GM10266 (cell line): ENCODE measurements around the gene KPTN.
A peak's percentile ranks its signal among the peaks of the same experiment; 100 is the strongest.
"Not testable (repeated sequence)": the region's sequence is repeated elsewhere in the genome, so short reads cannot be mapped to it uniquely, and the experiment has no call there.

Experiments used
- DNase-seq: peaks from one replicate; pipeline ENCODE4 v3.0.0; 2012; ENCODE audit errors: extremely low spot score
- TF ChIP-seq, protein P1 (sequence below): IDR thresholded peaks from 2 replicates; pipeline ENCODE4 v1.5.1; 2012; ENCODE audit warnings: mild to moderate bottlenecking, low read depth; ENCODE audit not compliant: control insufficient read depth, insufficient read depth; ENCODE audit errors: missing control alignments

The KPTN gene

DNA sequence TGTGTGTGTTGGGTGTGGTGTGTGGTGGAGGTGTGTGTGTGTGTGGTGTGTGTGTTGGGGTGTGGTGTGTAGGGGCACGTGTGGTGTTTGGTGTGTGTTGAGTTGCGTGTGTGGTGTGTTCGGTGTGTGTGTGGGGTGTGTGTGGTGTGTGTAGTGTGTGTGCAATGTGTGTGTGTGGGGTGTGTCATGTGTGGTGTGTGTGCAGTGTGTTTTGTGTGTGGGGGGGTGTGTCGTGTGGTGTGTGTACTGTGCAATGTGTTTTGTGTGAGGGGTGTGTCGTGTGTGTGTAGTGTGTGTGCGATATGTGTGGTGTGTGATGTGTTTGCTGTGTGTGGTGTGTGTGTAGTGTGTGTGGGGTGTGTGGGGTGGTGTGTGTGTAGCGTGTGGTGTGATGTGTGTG is 6.0 kb upstream of the KPTN start:
- DNase-seq, result no peak
- TF ChIP-seq, protein P1, sequence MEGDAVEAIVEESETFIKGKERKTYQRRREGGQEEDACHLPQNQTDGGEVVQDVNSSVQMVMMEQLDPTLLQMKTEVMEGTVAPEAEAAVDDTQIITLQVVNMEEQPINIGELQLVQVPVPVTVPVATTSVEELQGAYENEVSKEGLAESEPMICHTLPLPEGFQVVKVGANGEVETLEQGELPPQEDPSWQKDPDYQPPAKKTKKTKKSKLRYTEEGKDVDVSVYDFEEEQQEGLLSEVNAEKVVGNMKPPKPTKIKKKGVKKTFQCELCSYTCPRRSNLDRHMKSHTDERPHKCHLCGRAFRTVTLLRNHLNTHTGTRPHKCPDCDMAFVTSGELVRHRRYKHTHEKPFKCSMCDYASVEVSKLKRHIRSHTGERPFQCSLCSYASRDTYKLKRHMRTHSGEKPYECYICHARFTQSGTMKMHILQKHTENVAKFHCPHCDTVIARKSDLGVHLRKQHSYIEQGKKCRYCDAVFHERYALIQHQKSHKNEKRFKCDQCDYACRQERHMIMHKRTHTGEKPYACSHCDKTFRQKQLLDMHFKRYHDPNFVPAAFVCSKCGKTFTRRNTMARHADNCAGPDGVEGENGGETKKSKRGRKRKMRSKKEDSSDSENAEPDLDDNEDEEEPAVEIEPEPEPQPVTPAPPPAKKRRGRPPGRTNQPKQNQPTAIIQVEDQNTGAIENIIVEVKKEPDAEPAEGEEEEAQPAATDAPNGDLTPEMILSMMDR, result no peak

DNA sequence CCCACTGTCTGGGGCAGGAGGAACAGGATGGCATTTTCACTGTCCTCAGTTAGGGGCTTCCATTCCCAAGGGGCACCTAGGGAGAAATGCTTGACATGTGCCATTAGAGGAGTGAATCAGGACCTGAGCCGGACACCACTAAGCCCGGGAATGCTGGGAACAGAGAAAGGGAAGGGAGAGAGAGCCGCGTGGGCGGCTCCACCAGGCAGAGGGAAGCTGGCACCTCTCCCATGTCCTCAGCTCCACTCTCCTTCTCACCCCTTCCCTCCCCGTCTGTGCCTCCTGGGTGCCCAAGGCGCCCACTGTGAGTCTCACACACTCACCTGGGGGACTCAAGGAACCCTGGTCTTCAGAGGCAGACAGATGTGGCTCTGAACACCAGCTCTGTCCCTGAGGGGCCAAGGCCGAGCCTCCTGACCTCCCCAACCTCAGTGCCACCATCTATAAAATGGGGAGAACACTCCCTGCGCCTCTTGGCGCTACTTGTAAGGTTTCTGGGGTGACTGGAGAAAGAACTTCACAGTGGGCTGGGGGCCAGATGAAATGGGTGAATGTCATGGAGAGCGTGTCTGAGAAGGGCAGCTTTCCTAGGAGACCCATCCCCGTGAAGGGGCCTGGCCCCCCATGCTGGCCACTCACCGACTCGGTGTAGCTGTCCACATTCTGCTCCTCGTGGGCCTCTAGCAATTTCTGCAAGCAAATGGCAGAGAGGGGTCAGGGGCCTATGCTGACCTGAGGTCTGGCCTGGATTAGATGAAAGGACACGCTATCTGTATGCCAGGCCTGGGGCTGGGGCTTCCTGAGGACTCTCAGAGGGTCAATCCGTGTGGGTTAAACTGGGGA is 5.3 kb upstream of the KPTN start:
- TF ChIP-seq, protein P1, result no peak
- no peak for DNase-seq

DNA sequence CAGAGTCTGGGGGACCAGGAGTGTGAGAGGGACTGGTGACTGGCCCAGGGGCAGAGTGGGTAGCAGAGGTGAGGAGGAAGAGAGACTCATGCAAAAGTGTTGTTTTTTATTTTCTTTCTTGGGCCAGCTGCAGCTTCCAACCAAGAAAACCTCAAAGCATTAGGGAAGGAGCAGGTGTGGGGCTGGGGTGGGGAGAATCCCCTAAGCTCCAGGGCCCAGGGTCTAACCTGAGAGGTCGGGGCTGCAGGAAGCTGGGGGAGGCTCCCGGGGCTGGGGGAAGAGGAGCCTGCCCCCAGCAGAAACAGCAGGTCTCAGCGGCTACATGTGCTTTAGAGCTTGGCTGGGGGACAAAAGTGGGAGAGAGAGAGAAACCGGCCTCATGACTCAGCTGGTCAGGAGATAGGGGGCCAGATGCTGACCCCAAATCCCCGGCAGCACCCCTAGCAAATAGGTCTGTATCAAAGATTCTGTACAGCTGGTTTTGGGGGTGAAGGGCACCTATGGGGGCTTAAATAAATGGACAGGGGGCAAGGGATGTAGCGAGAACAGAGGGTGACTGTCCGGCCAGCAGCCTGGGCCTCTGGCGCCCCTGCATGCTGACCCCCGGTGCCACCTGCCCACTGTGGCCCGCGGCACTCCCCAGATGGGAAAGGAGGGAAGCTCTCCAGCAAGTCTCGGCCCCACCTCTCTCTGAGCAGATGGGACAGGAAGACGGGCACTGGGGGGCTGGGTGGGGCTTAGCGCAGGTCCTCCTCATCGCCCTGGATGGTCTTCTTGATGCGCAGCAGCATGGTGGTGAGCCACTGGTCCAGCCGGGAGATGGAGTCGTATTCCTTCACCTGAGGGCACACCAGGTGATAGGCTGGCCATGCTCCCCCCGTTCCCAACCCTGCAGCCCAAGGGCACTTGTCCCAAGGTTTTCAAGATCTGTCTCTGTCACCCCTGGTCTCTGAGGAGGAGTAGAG is 3.8 kb upstream of the KPTN start:
- TF ChIP-seq, protein P1, result no peak
- peak; percentile 54 for DNase-seq

DNA sequence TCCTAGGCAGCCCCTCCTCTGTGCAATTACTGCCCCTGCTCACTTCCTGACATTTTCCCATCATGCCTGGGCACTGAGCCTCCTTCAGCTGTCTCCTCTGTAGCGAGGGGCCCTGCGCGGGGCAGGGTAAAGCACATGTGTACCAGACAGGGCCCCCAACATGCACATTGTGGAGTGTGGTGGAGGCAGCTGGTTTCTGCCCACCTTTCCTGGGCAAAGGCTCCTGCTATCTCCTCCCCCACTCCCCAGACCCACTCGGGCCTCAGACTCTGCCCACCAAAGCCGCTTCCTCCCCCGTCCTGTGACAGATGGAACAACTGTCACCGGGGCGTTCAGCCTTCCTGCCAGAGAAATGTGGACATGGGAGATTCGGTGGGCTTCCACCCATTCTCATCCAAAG is 2.9 kb upstream of the KPTN start:
- TF ChIP-seq, protein P1, result no peak
- no peak for DNase-seq

DNA sequence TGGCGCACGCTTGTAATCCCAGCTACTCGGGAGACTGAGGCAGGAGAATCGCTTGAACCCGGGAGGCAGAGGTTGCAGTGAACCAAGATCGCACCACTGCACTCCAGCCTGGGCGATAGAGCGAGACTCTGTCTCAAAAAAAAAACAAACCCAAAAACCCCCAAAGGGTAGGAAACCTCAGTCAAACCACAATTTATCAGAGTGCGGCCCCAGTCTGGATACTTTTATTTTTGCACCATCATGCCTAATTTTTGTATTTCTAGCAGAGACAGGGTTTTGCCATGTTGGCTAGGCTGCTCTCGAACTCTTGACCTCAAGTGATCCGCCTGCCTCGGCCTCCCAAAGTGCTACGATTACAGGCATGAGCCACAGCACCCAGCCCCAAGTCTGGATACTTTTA is 2.2 kb upstream of the KPTN start:
- not testable (repeated sequence) for DNase-seq

DNA sequence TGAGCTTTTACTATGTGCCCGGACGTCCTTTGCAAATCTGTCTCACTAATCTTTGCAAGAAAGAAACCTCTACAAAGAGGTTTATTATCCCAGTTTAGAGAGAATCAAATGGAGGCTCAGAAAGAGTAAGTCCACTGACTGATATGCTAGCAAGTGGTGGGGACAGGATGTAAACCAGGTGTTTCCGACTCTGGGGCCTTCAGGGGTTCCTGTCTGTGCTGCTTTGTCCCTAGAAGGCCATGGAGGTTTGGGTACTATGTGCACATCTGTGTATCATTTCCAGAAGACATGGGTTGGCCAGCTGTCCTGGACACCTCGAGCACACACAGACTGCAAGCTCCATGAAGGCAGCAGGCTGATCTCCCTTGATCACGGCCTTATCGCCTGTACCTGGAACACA is 1.2 kb upstream of the KPTN start:
- TF ChIP-seq, protein P1, result no peak
- DNase-seq, result no peak

DNA sequence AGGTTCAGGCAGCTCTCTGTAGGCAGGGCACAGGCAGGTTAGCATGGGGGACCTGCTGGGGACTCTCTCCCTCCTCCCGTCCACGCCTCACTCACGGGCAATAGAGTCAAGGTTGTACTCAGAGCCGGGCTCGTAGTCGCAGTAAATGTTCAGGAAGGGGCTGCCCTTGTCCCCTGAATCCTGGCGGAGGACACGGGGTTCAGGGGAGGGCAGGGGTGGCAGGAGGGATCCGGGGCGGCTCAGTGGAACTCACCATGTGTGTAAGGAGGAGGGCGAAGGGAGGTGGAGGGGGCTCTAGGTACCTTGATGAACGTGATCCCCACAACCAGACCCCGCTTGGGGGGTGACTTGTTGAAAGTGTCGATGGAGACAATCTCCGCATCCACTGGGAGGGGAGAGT is 819 bp downstream of the KPTN start:
- TF ChIP-seq, protein P1, result no peak
- no peak for DNase-seq
